Measurements from ENCODE around the gene TMEM69.
"Not testable (repeated sequence)": the region's sequence is repeated elsewhere in the genome, so short reads cannot be mapped to it uniquely, and the experiment has no call there.

TMEM69 gene

GRCh38 chr1:45678489-45678888 is 9.5 kb upstream of the TMEM69 start:
- DNase-seq = no peak

- DNase-seq = no peak
Observed at GRCh38 chr1:45679123-45679522, 8.9 kb upstream of the TMEM69 start.

- no peak for DNase-seq
Observed at GRCh38 chr1:45682942-45683341, 5.0 kb upstream of the TMEM69 start.

GRCh38 chr1:45684402-45684801 is 3.6 kb upstream of the TMEM69 start:
- DNase-seq = no peak

GRCh38 chr1:45685308-45686014 is 2.5 kb upstream of the TMEM69 start:
- DNase-seq = peak in 1 of 2 experiments; percentile 25

GRCh38 chr1:45686015-45686287 is 2.0 kb upstream of the TMEM69 start:
- DNase-seq = no peak

- DNase-seq = peak; percentile 97 to 98
Observed at GRCh38 chr1:45686288-45687013, 1.5 kb upstream of the TMEM69 start, which contains the start of gene GPBP1L1. GPBP1L1 (minus strand) TSS chr1:45686533; CDS start chr1:45659087, 27,446 bp downstream.

GRCh38 chr1:45687014-45687753 is 797 bp upstream of the TMEM69 start:
- DNase-seq = peak; percentile 97 to 99

GRCh38 chr1:45693811-45694210 is 5.8 kb downstream of the TMEM69 start:
- DNase-seq = not testable (repeated sequence)

GRCh38 chr1:45694823-45695222 is 6.8 kb downstream of the TMEM69 start:
- no peak for DNase-seq

- no peak for DNase-seq
Observed at GRCh38 chr1:45704637-45705036, 16.7 kb downstream of the TMEM69 start.

GRCh38 chr1:45713711-45714110 is 25.7 kb downstream of the TMEM69 start:
- no peak for DNase-seq

GRCh38 chr1:45716700-45717099 is 28.7 kb downstream of the TMEM69 start:
- DNase-seq = no peak

GRCh38 chr1:45717386-45717785 is 29.4 kb downstream of the TMEM69 start:
- not testable (repeated sequence) for DNase-seq

- DNase-seq = no peak
Observed at GRCh38 chr1:45718289-45718688, 30.3 kb downstream of the TMEM69 start.

GRCh38 chr1:45721207-45721606 is 33.2 kb downstream of the TMEM69 start:
- DNase-seq = no peak

- DNase-seq = no peak
Observed at GRCh38 chr1:45722809-45723208, 34.8 kb downstream of the TMEM69 start.

- no peak for DNase-seq
Observed at GRCh38 chr1:45723248-45723930, 35.4 kb downstream of the TMEM69 start.

- not testable (repeated sequence) for DNase-seq
Observed at GRCh38 chr1:45726007-45726406, 38.0 kb downstream of the TMEM69 start.

- no peak for DNase-seq
Observed at GRCh38 chr1:45730075-45730779, 42.2 kb downstream of the TMEM69 start.

- no peak for DNase-seq
Observed at GRCh38 chr1:45730780-45731319, 42.9 kb downstream of the TMEM69 start.

GRCh38 chr1:45739137-45739536 is 51.2 kb downstream of the TMEM69 start:
- DNase-seq = no peak

Measured in NCI-H446 (cell line).